ENCODE data around the gene LMO3. TPM values are rescaled to one million over a fixed set of nuclear protein-coding genes. Genes with fewer than 3 reads are reported as not detected.

LMO3 gene
- total RNA-seq, 1 donor from 2014 or later = 0.78 TPM

DNA sequence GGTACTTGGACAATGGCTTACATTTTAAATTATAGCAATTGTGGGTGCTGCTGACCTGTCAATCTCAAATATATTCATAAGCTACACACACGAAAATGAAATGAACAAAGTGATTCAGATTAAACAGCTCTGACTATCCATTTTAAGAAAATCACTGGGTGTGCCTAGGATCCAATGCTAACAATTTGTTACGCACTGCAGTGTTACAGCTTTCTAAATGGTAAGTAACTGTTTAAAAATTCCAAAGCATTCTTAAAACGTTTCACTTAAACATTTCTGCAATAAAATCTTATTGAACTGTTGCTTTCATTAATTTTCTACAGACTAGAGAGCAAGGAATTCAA is 18.9 kb downstream of the LMO3 start:
- Mint-ChIP-seq H3K9me3 (ENCODE audit: unreplicated experiment) (no peaks in the 10 kb centered on the region), H3K4me3 (ENCODE audit: unreplicated experiment) (no peak overlapping the region), H3K4me1 (ENCODE audit: low read depth, unreplicated experiment) (no peaks in the 10 kb centered on the region), H3K27ac (ENCODE audit: unreplicated experiment) (no peak overlapping the region), H3K36me3 (ENCODE audit: unreplicated experiment) (peaks cover 5% of the 10 kb centered on the region), H3K27me3 (ENCODE audit: unreplicated experiment) (no peaks in the 10 kb centered on the region)
- no peak for DNase-seq
- TF ChIP-seq, protein P1, sequence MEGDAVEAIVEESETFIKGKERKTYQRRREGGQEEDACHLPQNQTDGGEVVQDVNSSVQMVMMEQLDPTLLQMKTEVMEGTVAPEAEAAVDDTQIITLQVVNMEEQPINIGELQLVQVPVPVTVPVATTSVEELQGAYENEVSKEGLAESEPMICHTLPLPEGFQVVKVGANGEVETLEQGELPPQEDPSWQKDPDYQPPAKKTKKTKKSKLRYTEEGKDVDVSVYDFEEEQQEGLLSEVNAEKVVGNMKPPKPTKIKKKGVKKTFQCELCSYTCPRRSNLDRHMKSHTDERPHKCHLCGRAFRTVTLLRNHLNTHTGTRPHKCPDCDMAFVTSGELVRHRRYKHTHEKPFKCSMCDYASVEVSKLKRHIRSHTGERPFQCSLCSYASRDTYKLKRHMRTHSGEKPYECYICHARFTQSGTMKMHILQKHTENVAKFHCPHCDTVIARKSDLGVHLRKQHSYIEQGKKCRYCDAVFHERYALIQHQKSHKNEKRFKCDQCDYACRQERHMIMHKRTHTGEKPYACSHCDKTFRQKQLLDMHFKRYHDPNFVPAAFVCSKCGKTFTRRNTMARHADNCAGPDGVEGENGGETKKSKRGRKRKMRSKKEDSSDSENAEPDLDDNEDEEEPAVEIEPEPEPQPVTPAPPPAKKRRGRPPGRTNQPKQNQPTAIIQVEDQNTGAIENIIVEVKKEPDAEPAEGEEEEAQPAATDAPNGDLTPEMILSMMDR (IDR thresholded peaks at IDR 0.05; ENCODE audit: partially characterized antibody, unreplicated experiment) = no peak

DNA sequence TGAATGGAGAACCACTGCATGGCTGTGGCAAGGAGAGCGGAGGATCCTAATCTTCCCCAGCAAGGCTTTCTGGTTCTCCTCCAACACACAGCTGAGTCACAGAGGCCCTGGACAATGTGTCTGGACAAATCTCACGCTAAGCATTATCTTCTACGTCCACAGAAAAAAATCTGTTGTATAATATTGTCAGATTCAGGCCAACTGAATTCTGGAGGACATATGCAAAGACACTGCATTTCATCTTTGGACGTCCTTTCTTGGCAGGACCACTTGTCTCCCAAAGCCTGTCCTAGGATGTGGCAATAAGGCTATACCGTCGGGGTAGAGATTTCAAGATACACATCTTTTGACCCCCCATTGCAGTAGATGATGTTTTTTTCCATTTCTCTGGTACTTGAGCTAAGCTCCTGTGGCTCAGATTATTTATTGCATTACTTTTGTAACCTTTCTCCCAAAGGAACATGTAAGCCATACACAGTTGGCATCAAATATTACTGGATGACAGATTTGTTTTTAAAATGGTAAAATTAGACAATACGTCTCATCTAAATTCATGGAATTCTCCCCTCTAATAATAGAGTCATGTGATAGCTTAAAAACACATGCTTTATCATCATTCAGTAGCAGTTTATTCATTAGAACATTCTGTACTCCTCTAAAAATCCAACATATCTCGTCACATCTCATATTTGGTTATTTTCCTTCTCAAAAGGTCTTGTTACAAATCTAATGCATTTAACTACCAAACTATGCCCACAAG is 19.4 kb downstream of the LMO3 start:
- Mint-ChIP-seq H3K27me3 (ENCODE audit: unreplicated experiment) (no peaks in the 10 kb centered on the region), H3K4me3 (ENCODE audit: unreplicated experiment) (no peak overlapping the region), H3K27ac (ENCODE audit: unreplicated experiment) (no peak overlapping the region), H3K9me3 (ENCODE audit: unreplicated experiment) (no peaks in the 10 kb centered on the region), H3K4me1 (ENCODE audit: low read depth, unreplicated experiment) (no peaks in the 10 kb centered on the region), H3K36me3 (ENCODE audit: unreplicated experiment) (peaks cover 7% of the 10 kb centered on the region)
- TF ChIP-seq, protein P1 (IDR thresholded peaks at IDR 0.05; ENCODE audit: partially characterized antibody, unreplicated experiment) = no peak
- no peak for DNase-seq

DNA sequence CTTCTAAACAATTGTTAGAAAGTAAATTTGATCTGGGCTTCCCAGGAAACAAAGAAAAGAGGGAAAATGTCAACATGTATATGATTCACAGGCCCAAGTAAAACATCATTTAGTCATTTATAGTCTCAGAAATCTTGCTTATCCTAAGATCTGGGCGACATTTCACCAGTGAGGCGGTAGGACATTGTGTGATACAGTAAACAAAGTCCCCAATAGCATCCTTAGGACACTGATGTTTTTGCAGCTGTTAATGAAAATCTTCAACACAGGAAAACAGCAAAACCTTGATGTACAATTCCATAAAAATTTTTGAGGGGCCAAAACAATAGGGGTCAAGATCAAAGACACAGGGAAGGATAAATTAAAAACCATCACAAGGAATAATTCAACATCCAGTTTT is 20.2 kb downstream of the LMO3 start:
- DNase-seq = no peak
- H3K9me3 Mint-ChIP-seq (ENCODE audit: unreplicated experiment) = no peaks in the 10 kb centered on the region
- H3K4me1 Mint-ChIP-seq (ENCODE audit: low read depth, unreplicated experiment) = no peaks in the 10 kb centered on the region
- H3K27ac Mint-ChIP-seq (ENCODE audit: unreplicated experiment) = no peak overlapping the region
- H3K36me3 Mint-ChIP-seq (ENCODE audit: unreplicated experiment) = peaks cover 7% of the 10 kb centered on the region
- TF ChIP-seq, protein P1 (IDR thresholded peaks at IDR 0.05; ENCODE audit: partially characterized antibody, unreplicated experiment) = no peak
- no peaks in the 10 kb centered on the region for H3K27me3 Mint-ChIP-seq (ENCODE audit: unreplicated experiment)
- H3K4me3 Mint-ChIP-seq (ENCODE audit: unreplicated experiment) = no peak overlapping the region

DNA sequence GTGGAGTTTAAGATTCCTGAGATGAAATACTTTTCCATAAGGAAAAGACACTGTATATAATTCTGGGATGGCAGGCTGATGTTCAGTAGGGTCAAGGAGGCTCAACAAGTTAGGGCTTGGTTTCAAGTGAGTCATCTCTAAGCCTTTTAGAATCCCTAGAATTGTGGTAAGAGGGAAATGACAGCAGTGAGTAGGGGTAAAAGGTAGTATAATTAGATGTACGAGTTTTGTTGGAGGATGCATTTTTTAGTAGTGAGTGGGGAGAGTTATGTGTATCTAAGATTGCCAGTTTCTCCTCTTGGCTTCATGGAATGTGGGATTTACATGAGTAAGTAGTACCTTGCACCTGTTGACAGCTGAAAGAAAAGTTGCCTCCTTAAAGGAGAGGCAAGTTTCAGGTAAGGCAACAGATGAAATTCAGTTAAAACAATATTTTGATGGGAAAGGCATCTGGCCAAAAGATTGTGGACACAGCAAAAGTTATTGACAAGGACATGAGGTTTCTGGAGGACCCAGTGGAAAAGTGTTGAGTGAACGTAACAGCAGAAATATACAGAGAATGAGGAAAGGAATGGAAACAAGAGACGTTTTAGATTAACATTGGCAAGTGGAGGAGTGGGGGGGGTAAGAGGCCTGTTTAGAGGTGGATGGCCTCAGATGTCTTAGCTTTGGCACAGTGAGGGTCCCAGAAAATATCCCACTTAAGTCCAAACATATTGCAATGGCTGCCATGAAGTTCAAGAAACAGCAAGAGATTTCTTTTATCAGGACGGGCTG is 21.8 kb downstream of the LMO3 start:
- no peak overlapping the region for H3K4me3 Mint-ChIP-seq (ENCODE audit: unreplicated experiment)
- H3K27me3 Mint-ChIP-seq (ENCODE audit: unreplicated experiment) = no peaks in the 10 kb centered on the region
- no peak for DNase-seq
- H3K27ac Mint-ChIP-seq (ENCODE audit: unreplicated experiment) = no peak overlapping the region
- H3K4me1 Mint-ChIP-seq (ENCODE audit: low read depth, unreplicated experiment) = no peaks in the 10 kb centered on the region
- TF ChIP-seq, protein P1 (IDR thresholded peaks at IDR 0.05; ENCODE audit: partially characterized antibody, unreplicated experiment) = no peak
- no peaks in the 10 kb centered on the region for H3K9me3 Mint-ChIP-seq (ENCODE audit: unreplicated experiment)
- H3K36me3 Mint-ChIP-seq (ENCODE audit: unreplicated experiment) = peaks cover 7% of the 10 kb centered on the region

DNA sequence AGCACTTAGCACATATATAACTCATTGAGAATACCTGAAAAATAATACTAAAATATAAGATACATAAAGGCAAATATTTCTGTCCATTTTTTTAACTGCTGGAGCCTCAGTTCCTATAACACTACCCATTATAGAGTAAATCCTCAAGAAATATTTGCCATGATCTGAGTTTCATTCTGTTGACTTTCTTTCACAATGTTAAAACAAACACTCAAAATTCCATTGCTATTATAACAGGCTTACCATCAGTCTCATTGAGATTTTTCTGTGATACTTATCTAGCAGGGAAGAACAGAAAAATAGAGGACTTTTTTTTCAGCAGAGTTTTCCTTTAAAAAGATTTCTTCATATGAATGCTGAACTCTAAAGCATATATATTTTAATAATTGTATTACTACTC is 24.5 kb downstream of the LMO3 start:
- Mint-ChIP-seq H3K27me3 (ENCODE audit: unreplicated experiment) (no peaks in the 10 kb centered on the region), H3K27ac (ENCODE audit: unreplicated experiment) (no peak overlapping the region), H3K9me3 (ENCODE audit: unreplicated experiment) (no peaks in the 10 kb centered on the region), H3K36me3 (ENCODE audit: unreplicated experiment) (peaks cover 7% of the 10 kb centered on the region), H3K4me3 (ENCODE audit: unreplicated experiment) (no peak overlapping the region), H3K4me1 (ENCODE audit: low read depth, unreplicated experiment) (no peaks in the 10 kb centered on the region)
- DNase-seq = no peak
- TF ChIP-seq, protein P1 (IDR thresholded peaks at IDR 0.05; ENCODE audit: partially characterized antibody, unreplicated experiment) = no peak
